Hepatocyte (in vitro differentiated cells): ENCODE measurements around the gene DNER. TPM values are rescaled to one million over a fixed set of nuclear protein-coding genes. Genes with fewer than 3 reads are reported as not detected.

Experiments
- DNase-seq: peaks from one replicate; pipeline ENCODE4 v3.0.0-alpha.2; 2016; ENCODE audit warnings: low spot score
- H2AFZ ChIP-seq: fragments of 200-600 bp; sonication (generic); 2 replicates; pipeline ENCODE4 v1.6.0; 2016; ENCODE audit warnings: antibody characterized with exemption, mild to moderate bottlenecking
- H3K27ac ChIP-seq: fragments of 200-600 bp; sonication (generic); 2 replicates; pipeline ENCODE4 v1.5.1; 2016; ENCODE audit warnings: mild to moderate bottlenecking
- H3K27me3 ChIP-seq: fragments of 200-600 bp; sonication (generic); 2 replicates; pipeline ENCODE4 v1.6.1; 2016
- H3K36me3 ChIP-seq: fragments of 200-600 bp; sonication (generic); replicated peaks from 2 replicates; pipeline ENCODE4 v1.5.1; 2016; ENCODE audit warnings: low read depth; ENCODE audit not compliant: insufficient read depth
- H3K4me1 ChIP-seq: fragments of 200-600 bp; sonication (generic); 2 replicates; pipeline ENCODE4 v1.5.1; 2016; ENCODE audit warnings: mild to moderate bottlenecking, moderate library complexity; ENCODE audit not compliant: insufficient read depth
- H3K4me2 ChIP-seq: fragments of 200-600 bp; sonication (generic); 2 replicates; pipeline ENCODE4 v1.6.0; 2016
- H3K4me3 ChIP-seq: fragments of 200-600 bp; sonication (generic); 2 replicates; pipeline ENCODE4 v1.5.1; 2016; ENCODE audit warnings: mild to moderate bottlenecking
- H3K79me2 ChIP-seq: fragments of 200-600 bp; sonication (generic); 2 replicates; pipeline ENCODE4 v1.6.0; 2017; ENCODE audit warnings: mild to moderate bottlenecking
- H3K9me2 ChIP-seq: fragments of 200-600 bp; sonication (generic); replicated peaks from 2 replicates; pipeline ENCODE4 v1.6.0; 2017; ENCODE audit warnings: mild to moderate bottlenecking; ENCODE audit not compliant: insufficient read depth
- H3K9me3 ChIP-seq: fragments of 200-600 bp; sonication (generic); 2 replicates; pipeline ENCODE4 v1.5.1; 2016; ENCODE audit warnings: low read depth, mild to moderate bottlenecking
- H4K20me1 ChIP-seq: fragments of 200-600 bp; sonication (generic); 2 replicates; pipeline ENCODE4 v1.6.0; 2016; ENCODE audit warnings: mild to moderate bottlenecking; ENCODE audit not compliant: insufficient read depth, poor library complexity, severe bottlenecking
- CTCF ChIP-seq: fragments of 200-600 bp; sonication (generic); IDR thresholded peaks from 2 replicates; pipeline ENCODE4 v1.5.1; 2016; ENCODE audit warnings: antibody characterized with exemption, mild to moderate bottlenecking; ENCODE audit not compliant: poor library complexity
- EZH2 ChIP-seq: fragments of 200-600 bp; sonication (generic); IDR thresholded peaks from 2 replicates; pipeline ENCODE4 v1.6.1; 2016; ENCODE audit warnings: antibody characterized with exemption, mild to moderate bottlenecking, borderline replicate concordance
- EZH2phosphoT487 ChIP-seq: fragments of 200-600 bp; sonication (generic); IDR thresholded peaks from one replicate; pipeline ENCODE4 v1.6.1; 2018; ENCODE audit warnings: antibody characterized with exemption, mild to moderate bottlenecking, low read depth, moderate library complexity; ENCODE audit not compliant: unreplicated experiment, severe bottlenecking
- whole genome bisulfite sequencing: methylation state at CpG from one replicate; pipeline ENCODE4 v1.1.6; 2016; ENCODE audit warnings: low lambda C conversion rate; ENCODE audit errors: missing lambda C conversion rate; 5-methylcytosine and 5-hydroxymethylcytosine counted together
- polyA plus RNA-seq: library from polyadenylated mRNA; unstranded; fragments of >200 nt; fragmentation: Nextera tagmentation; extraction: Ambion mirVana; gene quantifications from 2 replicates; pipeline ENCODE4 v1.2.1, GENCODE V29; 2016
- total RNA-seq: library from RNA; depleted of rRNA; stranded (reverse); fragments of >200 nt; gene quantifications from 2 replicates; pipeline ENCODE4 v1.2.3, GENCODE V29; 2014

DNER gene
- total and polyA plus RNA-seq, 2 experiments from 2014 or later: 0.37 TPM; not detected in 1

GRCh38 chr2:229372207-229372606 lies 342.1 kb downstream of the DNER start:
- Histone ChIP-seq H3K36me3 (no peaks in the 10 kb centered on the region), H3K4me1 (no peaks in the 10 kb centered on the region), H2AFZ (no peak overlapping the region), H4K20me1 (no peaks in the 10 kb centered on the region), H3K9me3 (no peaks in the 10 kb centered on the region), H3K27ac (no peak overlapping the region), H3K4me2 (no peak overlapping the region), H3K79me2 (no peaks in the 10 kb centered on the region), H3K4me3 (no peak overlapping the region), H3K9me2 (no peaks in the 10 kb centered on the region), H3K27me3 (no peaks in the 10 kb centered on the region)
- DNase-seq: no peak
- 90% methylated on average over 3 of the region's 3 CpGs for WGBS
- TF ChIP-seq CTCF (no peak), EZH2 (no peak), EZH2phosphoT487 (no peak)

GRCh38 chr2:229371086-229371485 lies 343.3 kb downstream of the DNER start:
- H3K79me2 ChIP-seq: no peaks in the 10 kb centered on the region
- 87% methylated on average over 3 of the region's 3 CpGs for WGBS
- no peak for DNase-seq
- no peaks in the 10 kb centered on the region for H3K27me3 ChIP-seq
- TF ChIP-seq EZH2phosphoT487: no peak
- TF ChIP-seq CTCF: no peak
- no peak for TF ChIP-seq EZH2
- no peak overlapping the region for H2AFZ ChIP-seq
- H3K9me2 ChIP-seq: no peaks in the 10 kb centered on the region
- no peaks in the 10 kb centered on the region for H3K36me3 ChIP-seq
- no peaks in the 10 kb centered on the region for H4K20me1 ChIP-seq
- no peak overlapping the region for H3K4me2 ChIP-seq
- no peaks in the 10 kb centered on the region for H3K4me1 ChIP-seq
- no peaks in the 10 kb centered on the region for H3K9me3 ChIP-seq
- H3K4me3 ChIP-seq: no peak overlapping the region
- no peak overlapping the region for H3K27ac ChIP-seq

- TF ChIP-seq CTCF (no peak), EZH2 (no peak), EZH2phosphoT487 (no peak)
- H3K79me2 ChIP-seq: no peaks in the 10 kb centered on the region
- H3K4me1 ChIP-seq: no peaks in the 10 kb centered on the region
- H3K36me3 ChIP-seq: no peaks in the 10 kb centered on the region
- no peak overlapping the region for H3K27ac ChIP-seq
- no peak overlapping the region for H3K4me2 ChIP-seq
- WGBS: 92% methylated on average over 3 of the region's 3 CpGs
- H2AFZ ChIP-seq: no peak overlapping the region
- no peaks in the 10 kb centered on the region for H3K9me2 ChIP-seq
- H3K27me3 ChIP-seq: no peaks in the 10 kb centered on the region
- H3K9me3 ChIP-seq: no peaks in the 10 kb centered on the region
- DNase-seq: no peak
- no peaks in the 10 kb centered on the region for H4K20me1 ChIP-seq
- no peak overlapping the region for H3K4me3 ChIP-seq
Observed at GRCh38 chr2:229370509-229370908, 343.8 kb downstream of the DNER start.
